Activated T-helper 2 cell treated with anti-CD3 and anti-CD28 coated beads, Interferon-gamma antibody, Interleukin-2, Interleukin-4, amounts not matched to agents 10 μg/mL and 5 μg/mL and 100 μg/mL, durations not matched to agents 14 hours and 24 hours and 36 hours (primary cell): ENCODE data around the gene HERPUD2. TPM values are rescaled to one million over a fixed set of nuclear protein-coding genes. Genes with fewer than 3 reads are reported as not detected.
"Not testable (repeated sequence)": the region's sequence is repeated elsewhere in the genome, so short reads cannot be mapped to it uniquely, and the experiment has no call there.

Experiments used
- DNase-seq: peaks from one replicate; pipeline ENCODE4 v3.0.0; 2021; ENCODE audit warnings: low spot score
- H3K27ac Mint-ChIP-seq: one replicate; pipeline ENCODE4 v1.8.0; 2021; ENCODE audit warnings: mixed read lengths
- H3K27me3 Mint-ChIP-seq: one replicate; pipeline ENCODE4 v1.8.0; 2021; ENCODE audit warnings: low read depth, mixed read lengths
- H3K36me3 Mint-ChIP-seq: one replicate; pipeline ENCODE4 v1.8.0; 2021; ENCODE audit warnings: low read depth, mixed read lengths
- H3K4me1 Mint-ChIP-seq: one replicate; pipeline ENCODE4 v1.8.0; 2021; ENCODE audit warnings: low read depth, mixed read lengths
- H3K4me3 Mint-ChIP-seq: one replicate; pipeline ENCODE4 v1.8.0; 2021; ENCODE audit warnings: low read depth, mild to moderate bottlenecking, moderate library complexity, mixed read lengths
- H3K9me3 Mint-ChIP-seq: one replicate; pipeline ENCODE4 v1.8.0; 2021; ENCODE audit warnings: mixed read lengths
- intact Hi-C: fragments of 100-400 bp; cut with micrococcal nuclease; formaldehyde crosslinking; loops from one replicate; pipeline ENCODE4 v1.15.1; 2023
- total RNA-seq: library from RNA; stranded (reverse); gene quantifications from 2 replicates; pipeline ENCODE4 v1.2.3, GENCODE V29; 2022

Gene HERPUD2
- total RNA-seq, 1 donor from 2014 or later = 24.9 TPM

GRCh38 chr7:35654558-35654957, 40.4 kb downstream of the HERPUD2 start:
- H3K4me3 Mint-ChIP-seq, H3K27me3 Mint-ChIP-seq, H3K27ac Mint-ChIP-seq, DNase-seq, intact Hi-C loops: not testable (repeated sequence)
- Mint-ChIP-seq H3K9me3 (peaks cover 26% of the 10 kb centered on the region), H3K4me1 (peaks cover 47% of the 10 kb centered on the region), H3K36me3 (peaks cover 78% of the 10 kb centered on the region)

- peak overlapping the region; percentile 57 for H3K27ac Mint-ChIP-seq
- peaks cover 38% of the 10 kb centered on the region for H3K4me1 Mint-ChIP-seq
- no peak for DNase-seq
- no peaks in the 10 kb centered on the region for H3K27me3 Mint-ChIP-seq
- peaks cover 66% of the 10 kb centered on the region for H3K36me3 Mint-ChIP-seq
- H3K4me3 Mint-ChIP-seq = no peak overlapping the region
- intact Hi-C loops = no loop called here
- peaks cover 26% of the 10 kb centered on the region for H3K9me3 Mint-ChIP-seq
Observed at GRCh38 chr7:35652124-35652523, 42.8 kb downstream of the HERPUD2 start.

- Mint-ChIP-seq H3K36me3 (peaks cover 60% of the 10 kb centered on the region), H3K9me3 (peaks cover 26% of the 10 kb centered on the region), H3K4me3 (no peak overlapping the region), H3K27me3 (no peaks in the 10 kb centered on the region), H3K27ac (no peak overlapping the region), H3K4me1 (peaks cover 39% of the 10 kb centered on the region)
- intact Hi-C loops = no loop called here
- no peak for DNase-seq
Observed at GRCh38 chr7:35650751-35651150, 44.2 kb downstream of the HERPUD2 start.

- Mint-ChIP-seq H3K4me1 (peaks cover 35% of the 10 kb centered on the region), H3K36me3 (peaks cover 52% of the 10 kb centered on the region), H3K27ac (no peak overlapping the region), H3K4me3 (no peak overlapping the region), H3K9me3 (peaks cover 22% of the 10 kb centered on the region), H3K27me3 (no peaks in the 10 kb centered on the region)
- no peak for DNase-seq
- intact Hi-C loops = no loop called here
Observed at GRCh38 chr7:35649711-35650110, 45.2 kb downstream of the HERPUD2 start.

GRCh38 chr7:35648367-35648766, 46.6 kb downstream of the HERPUD2 start:
- Mint-ChIP-seq H3K4me3 (no peak overlapping the region), H3K9me3 (peaks cover 13% of the 10 kb centered on the region), H3K4me1 (peaks cover 29% of the 10 kb centered on the region), H3K36me3 (peaks cover 45% of the 10 kb centered on the region), H3K27ac (no peak overlapping the region), H3K27me3 (no peaks in the 10 kb centered on the region)
- DNase-seq = no peak
- intact Hi-C loops = no loop called here

GRCh38 chr7:35647171-35647574, 47.8 kb downstream of the HERPUD2 start:
- Mint-ChIP-seq H3K4me3 (no peak overlapping the region), H3K36me3 (peaks cover 37% of the 10 kb centered on the region), H3K4me1 (peaks cover 18% of the 10 kb centered on the region), H3K27me3 (no peaks in the 10 kb centered on the region), H3K27ac (no peak overlapping the region), H3K9me3 (peaks cover 2% of the 10 kb centered on the region)
- no peak for DNase-seq
- intact Hi-C loops = no loop called here

GRCh38 chr7:35646289-35647023, 48.5 kb downstream of the HERPUD2 start:
- peaks cover 32% of the 10 kb centered on the region for H3K36me3 Mint-ChIP-seq
- intact Hi-C loops = no loop called here
- DNase-seq = no peak

GRCh38 chr7:35645691-35646090, 49.2 kb downstream of the HERPUD2 start:
- DNase-seq = no peak
- intact Hi-C loops = no loop called here
- H3K4me3 Mint-ChIP-seq = no peak overlapping the region
- no peak overlapping the region for H3K27ac Mint-ChIP-seq
- H3K27me3 Mint-ChIP-seq = no peaks in the 10 kb centered on the region
- H3K9me3 Mint-ChIP-seq = no peaks in the 10 kb centered on the region
- peaks cover 14% of the 10 kb centered on the region for H3K4me1 Mint-ChIP-seq
- H3K36me3 Mint-ChIP-seq = peaks cover 26% of the 10 kb centered on the region

More at GRCh38 chr7:35646289-35647023, 48.5 kb downstream of the HERPUD2 start:
- no peaks in the 10 kb centered on the region for H3K27me3 Mint-ChIP-seq
- peaks cover 16% of the 10 kb centered on the region for H3K4me1 Mint-ChIP-seq
- no peaks in the 10 kb centered on the region for H3K9me3 Mint-ChIP-seq
- no peak overlapping the region for H3K4me3 Mint-ChIP-seq
- H3K27ac Mint-ChIP-seq = no peak overlapping the region

- Mint-ChIP-seq H3K36me3 (peaks cover 30% of the 10 kb centered on the region), H3K27ac (no peak overlapping the region), H3K9me3 (no peaks in the 10 kb centered on the region), H3K4me1 (no peaks in the 10 kb centered on the region), H3K27me3 (no peaks in the 10 kb centered on the region), H3K4me3 (no peak overlapping the region)
- intact Hi-C loops = loop anchor here (2.0 kb wide), 1 partner anchor 277 kb away; no protein-coding TSS in a partner anchor
- DNase-seq = no peak
Observed at GRCh38 chr7:35630024-35630972, 64.6 kb downstream of the HERPUD2 start.

- Mint-ChIP-seq H3K36me3 (peaks cover 3% of the 10 kb centered on the region), H3K27me3 (peaks cover 8% of the 10 kb centered on the region), H3K9me3 (no peaks in the 10 kb centered on the region), H3K27ac (no peak overlapping the region), H3K4me3 (no peak overlapping the region), H3K4me1 (no peaks in the 10 kb centered on the region)
- no peak for DNase-seq
- intact Hi-C loops = loop anchor here (2.0 kb wide), 1 partner anchor 200 kb away; no protein-coding TSS in a partner anchor
Observed at GRCh38 chr7:35624299-35625186, 70.4 kb downstream of the HERPUD2 start.

GRCh38 chr7:35623381-35623780, 71.6 kb downstream of the HERPUD2 start:
- no peak for DNase-seq
- Mint-ChIP-seq H3K27ac (no peak overlapping the region), H3K4me3 (no peak overlapping the region), H3K4me1 (no peaks in the 10 kb centered on the region), H3K27me3 (peaks cover 8% of the 10 kb centered on the region), H3K9me3 (no peaks in the 10 kb centered on the region), H3K36me3 (peaks cover 3% of the 10 kb centered on the region)
- intact Hi-C loops = no loop called here

- intact Hi-C loops = no loop called here
- H3K4me3 Mint-ChIP-seq = no peak overlapping the region
- no peaks in the 10 kb centered on the region for H3K36me3 Mint-ChIP-seq
- DNase-seq = no peak
- H3K27me3 Mint-ChIP-seq = peaks cover 8% of the 10 kb centered on the region
- no peaks in the 10 kb centered on the region for H3K9me3 Mint-ChIP-seq
- H3K4me1 Mint-ChIP-seq = no peaks in the 10 kb centered on the region
- no peak overlapping the region for H3K27ac Mint-ChIP-seq
Observed at GRCh38 chr7:35619863-35620262, 75.1 kb downstream of the HERPUD2 start.
